HCT116 (cell line): ENCODE measurements around the gene ENPEP. TPM values are rescaled to one million over a fixed set of nuclear protein-coding genes. Genes with fewer than 3 reads are reported as not detected.

Source experiments
- ATAC-seq: fragments of 200-7000 bp; cut with Tn5 transposase; 2 replicates; pipeline ENCODE4 v1.9.1; 2020; ENCODE audit warnings: mild to moderate bottlenecking, moderate library complexity
- BruUV-seq: library from RNA; stranded (reverse); fragments of 400-500 nt; replicated peaks from 2 replicates; lab custom pipeline; 2021; lab: Mats Ljungman, UMichigan
- CTCF ChIA-PET: fragments of 300-600 bp; sonication (Branson Sonifier 250); formaldehyde crosslinking; loops from one replicate; lab custom pipeline; 2021; ENCODE audit warnings: antibody characterized with exemption; lab: Charles Lee
- POLR2A ChIA-PET: fragments of 300-600, 350-600 bp; sonication (Branson Sonifier 250); formaldehyde crosslinking; loops from one replicate; lab custom pipeline; 2021; ENCODE audit warnings: antibody characterized with exemption; lab: Charles Lee
- RAD21 ChIA-PET, 2 experiments: fragments of 300-600 bp; sonication (Branson Sonifier 250); formaldehyde crosslinking; loops; one replicate each; lab custom pipeline; 2023; ENCODE audit warnings: low total read pairs in 2 of 2; ENCODE audit not compliant: uncharacterized antibody in 2 of 2, unreplicated experiment in 2 of 2, low non-redundant PET in 1 of 2; lab: Charles Lee
- DNase-seq: peaks from one replicate; pipeline ENCODE4 v3.0.0-alpha.2; 2010; ENCODE audit warnings: low read depth, low spot score
- H2AFZ ChIP-seq: fragments of 200-600 bp; shearing (Covaris generic), sonication (generic); 2 replicates; pipeline ENCODE4 v1.6.1; 2017; ENCODE audit warnings: low read depth, mixed run types, mixed read lengths, antibody characterized with exemption, low read length; ENCODE audit not compliant: poor library complexity, severe bottlenecking
- H3K27ac ChIP-seq: 2 replicates; pipeline ENCODE4 v1.5.1; 2012; ENCODE audit warnings: low read depth, low read length
- H3K27me3 ChIP-seq: fragments of 200-600 bp; sonication (generic); 2 replicates; pipeline ENCODE4 v1.6.1; 2016; ENCODE audit warnings: mixed run types, low read length, mixed read lengths; ENCODE audit not compliant: insufficient read depth
- H3K36me3 ChIP-seq, 2 experiments: fragments of 200-500 bp in 1 of 2; fragments of 200-600 bp in 1 of 2; sonication (Bioruptor generic) in 1 of 2; sonication (generic) in 1 of 2; 2 replicates each; pipeline versions ENCODE4 v1.5.1 to v1.6.1; 2014 to 2016; ENCODE audit warnings: low read length in 2 of 2, inconsistent platforms in 1 of 2, mixed read lengths in 1 of 2, mixed run types in 1 of 2; ENCODE audit not compliant: insufficient read depth in 2 of 2, control insufficient read depth in 1 of 2
- H3K4me1 ChIP-seq, 2 experiments: fragments of 200-600 bp in 1 of 2; sonication (generic) in 1 of 2; 2 replicates each; pipeline versions ENCODE4 v1.5.1 to v1.6.1; 2012 to 2017; ENCODE audit warnings: low read length in 2 of 2, inconsistent platforms in 1 of 2, mild to moderate bottlenecking in 1 of 2, mixed read lengths in 1 of 2, mixed run types in 1 of 2, moderate library complexity in 1 of 2; ENCODE audit not compliant: insufficient read depth in 2 of 2, control insufficient read depth in 1 of 2
- H3K4me2 ChIP-seq: fragments of 200-600 bp; sonication (generic); 2 replicates; pipeline ENCODE4 v1.6.1; 2017; ENCODE audit warnings: mixed run types, low read length, mixed read lengths
- H3K4me3 ChIP-seq, 2 experiments: fragments of 200-600 bp in 1 of 2; sonication (generic) in 1 of 2; replicated peaks in 1 of 2; 2 replicates each; pipeline ENCODE4 v1.5.1; 2011 to 2016; ENCODE audit warnings: low read length in 2 of 2, control low read depth in 1 of 2, low read depth in 1 of 2, mild to moderate bottlenecking in 1 of 2, mixed read lengths in 1 of 2, mixed run types in 1 of 2
- H3K79me2 ChIP-seq: fragments of 200-600 bp; sonication (generic); 2 replicates; pipeline ENCODE4 v1.6.1; 2017; ENCODE audit warnings: mild to moderate bottlenecking, mixed run types, low read length, moderate library complexity, mixed read lengths; ENCODE audit not compliant: insufficient read depth
- H3K9ac ChIP-seq: fragments of 200-600 bp; sonication (generic); 2 replicates; pipeline ENCODE4 v1.6.1; 2016; ENCODE audit warnings: low read length, mixed read lengths
- H3K9me2 ChIP-seq: fragments of 200-600 bp; sonication (generic), shearing (Covaris generic); 2 replicates; pipeline ENCODE4 v1.6.1; 2017; ENCODE audit warnings: mixed run types, mild to moderate bottlenecking, moderate library complexity; ENCODE audit not compliant: insufficient read depth
- H3K9me3 ChIP-seq, 2 experiments: fragments of 200-500 bp in 1 of 2; fragments of 200-600 bp in 1 of 2; sonication (Bioruptor generic) in 1 of 2; sonication (generic) in 1 of 2; 2 replicates each; pipeline ENCODE4 v1.6.1; 2014 to 2017; ENCODE audit warnings: low read length in 2 of 2, mixed read lengths in 2 of 2, inconsistent platforms in 1 of 2, low read depth in 1 of 2, mild to moderate bottlenecking in 1 of 2, mixed run types in 1 of 2, moderate library complexity in 1 of 2; ENCODE audit not compliant: control insufficient read depth in 1 of 2, insufficient read depth in 1 of 2
- H4K20me1 ChIP-seq: fragments of 200-600 bp; sonication (generic), shearing (Covaris generic); 2 replicates; pipeline ENCODE4 v1.6.1; 2017; ENCODE audit warnings: mixed run types, mild to moderate bottlenecking, moderate library complexity; ENCODE audit not compliant: insufficient read depth
- CBX3 ChIP-seq: IDR thresholded peaks from 2 replicates; pipeline ENCODE4 v1.6.1; 2012; ENCODE audit warnings: low read depth
- CEBPB ChIP-seq: IDR thresholded peaks from 2 replicates; pipeline ENCODE4 v1.6.1; 2012; ENCODE audit warnings: low read depth
- CTCF ChIP-seq, 3 experiments: fragments of 200-600 bp in 1 of 3; sonication (generic) in 1 of 3; IDR thresholded peaks in 2 of 3; conservative IDR thresholded peaks in 1 of 3; 2 replicates each; pipeline ENCODE4 v1.5.1; 2012 to 2017; ENCODE audit warnings: low read depth in 2 of 3, low read length in 2 of 3, antibody characterized with exemption in 1 of 3, borderline replicate concordance in 1 of 3, control low read depth in 1 of 3, mild to moderate bottlenecking in 1 of 3, mixed read lengths in 1 of 3, mixed run types in 1 of 3, moderate library complexity in 1 of 3; ENCODE audit not compliant: insufficient read depth in 1 of 3
- EGR1 ChIP-seq: IDR thresholded peaks from 2 replicates; pipeline ENCODE4 v1.6.1; 2012; ENCODE audit warnings: low read depth
- ELF1 ChIP-seq: IDR thresholded peaks from 2 replicates; pipeline ENCODE4 v1.6.1; 2012; ENCODE audit warnings: low read depth, borderline replicate concordance
- FOSL1 ChIP-seq: IDR thresholded peaks from 2 replicates; pipeline ENCODE4 v1.6.1; 2012; ENCODE audit warnings: low read depth
- JUND ChIP-seq: IDR thresholded peaks from 2 replicates; pipeline ENCODE4 v1.6.1; 2012
- REST ChIP-seq: IDR thresholded peaks from 2 replicates; pipeline ENCODE4 v1.6.1; 2012; ENCODE audit warnings: low read depth
- SIN3A ChIP-seq: IDR thresholded peaks from 2 replicates; pipeline ENCODE4 v1.6.1; 2012; ENCODE audit warnings: low read depth
- SP1 ChIP-seq: IDR thresholded peaks from 2 replicates; pipeline ENCODE4 v1.6.1; 2012; ENCODE audit warnings: low read depth
- SRF ChIP-seq: IDR thresholded peaks from 2 replicates; pipeline ENCODE4 v1.6.1; 2012; ENCODE audit warnings: low read depth
- TCF7L2 ChIP-seq: IDR thresholded peaks from 2 replicates; pipeline ENCODE4 v1.7.0; 2011; ENCODE audit warnings: borderline replicate concordance, inconsistent platforms; ENCODE audit not compliant: insufficient read depth, insufficient read length; ENCODE audit errors: extremely low read depth
- YY1 ChIP-seq: IDR thresholded peaks from 2 replicates; pipeline ENCODE4 v1.6.1; 2011; ENCODE audit warnings: low read length, low read depth, moderate library complexity, mild to moderate bottlenecking; ENCODE audit not compliant: insufficient replicate concordance; ENCODE audit errors: extremely low read depth
- ZFX ChIP-seq: fragments of 450-650 bp; IDR thresholded peaks from 2 replicates; pipeline ENCODE4 v1.6.1; 2017
- intact Hi-C: fragments of 100-400 bp; cut with micrococcal nuclease; formaldehyde crosslinking; loops from 2 replicates; pipeline ENCODE4 v1.10.0; 2022
- total RNA-seq: library from RNA; stranded (reverse); gene quantifications from one replicate; pipeline ENCODE4 v1.2.1, GENCODE V29; 2021; ENCODE audit not compliant: unreplicated experiment
- TF ChIP-seq, protein P1 (sequence below): IDR thresholded peaks from 2 replicates; pipeline ENCODE4 v1.6.1; 2011; ENCODE audit warnings: mild to moderate bottlenecking, low read length, moderate library complexity; ENCODE audit not compliant: insufficient replicate concordance; ENCODE audit errors: extremely low read depth
- TF ChIP-seq, protein P2 (sequence below): IDR thresholded peaks from 2 replicates; pipeline ENCODE4 v1.6.1; 2012

Gene ENPEP
- total RNA-seq, 1 experiment from 2014 or later: 4.5 TPM

- no peak overlapping the region for H3K27ac ChIP-seq
- ATAC-seq (no peak), DNase-seq (no peak)
- RAD21 ChIA-PET: no interaction called here
- intact Hi-C loops: no loop called here
- H3K79me2 ChIP-seq: no peaks in the 10 kb centered on the region
- H3K4me2 ChIP-seq: no peak overlapping the region
- no peak overlapping the region for H2AFZ ChIP-seq
- CTCF ChIA-PET: interaction anchor here (1.2 kb wide), 1 partner anchor 159 kb away, joined by 4 read pairs; no protein-coding TSS in a partner anchor
- BruUV-seq: no TSS peak
- no peaks in the 10 kb centered on the region for H3K27me3 ChIP-seq
- H4K20me1 ChIP-seq: no peaks in the 10 kb centered on the region
- H3K4me1 ChIP-seq: no peaks in the 10 kb centered on the region
- H3K9me2 ChIP-seq: no peaks in the 10 kb centered on the region
- no peaks in the 10 kb centered on the region for H3K9me3 ChIP-seq
- no peak for TF ChIP-seq CEBPB
- TF ChIP-seq EGR1: no peak
- TF ChIP-seq REST: no peak
- no peak for TF ChIP-seq YY1
- no peak for TF ChIP-seq SP1
- TF ChIP-seq CBX3: no peak
- no peak for TF ChIP-seq SIN3A
- TF ChIP-seq, protein P1, sequence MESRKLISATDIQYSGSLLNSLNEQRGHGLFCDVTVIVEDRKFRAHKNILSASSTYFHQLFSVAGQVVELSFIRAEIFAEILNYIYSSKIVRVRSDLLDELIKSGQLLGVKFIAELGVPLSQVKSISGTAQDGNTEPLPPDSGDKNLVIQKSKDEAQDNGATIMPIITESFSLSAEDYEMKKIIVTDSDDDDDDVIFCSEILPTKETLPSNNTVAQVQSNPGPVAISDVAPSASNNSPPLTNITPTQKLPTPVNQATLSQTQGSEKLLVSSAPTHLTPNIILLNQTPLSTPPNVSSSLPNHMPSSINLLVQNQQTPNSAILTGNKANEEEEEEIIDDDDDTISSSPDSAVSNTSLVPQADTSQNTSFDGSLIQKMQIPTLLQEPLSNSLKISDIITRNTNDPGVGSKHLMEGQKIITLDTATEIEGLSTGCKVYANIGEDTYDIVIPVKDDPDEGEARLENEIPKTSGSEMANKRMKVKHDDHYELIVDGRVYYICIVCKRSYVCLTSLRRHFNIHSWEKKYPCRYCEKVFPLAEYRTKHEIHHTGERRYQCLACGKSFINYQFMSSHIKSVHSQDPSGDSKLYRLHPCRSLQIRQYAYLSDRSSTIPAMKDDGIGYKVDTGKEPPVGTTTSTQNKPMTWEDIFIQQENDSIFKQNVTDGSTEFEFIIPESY: no peak
- no peak for TF ChIP-seq CTCF (IDR thresholded peaks at IDR 0.05 in 2 of 3, conservative IDR thresholded peaks at IDR 0.05 in 1 of 3; ENCODE audit: borderline replicate concordance in 1 of 3, insufficient read depth in 1 of 3, low read depth in 2 of 3, low read length in 2 of 3)
- TF ChIP-seq FOSL1: no peak
- no peak for TF ChIP-seq TCF7L2
- TF ChIP-seq SRF: no peak
- no peak for TF ChIP-seq JUND
- TF ChIP-seq, protein P2, sequence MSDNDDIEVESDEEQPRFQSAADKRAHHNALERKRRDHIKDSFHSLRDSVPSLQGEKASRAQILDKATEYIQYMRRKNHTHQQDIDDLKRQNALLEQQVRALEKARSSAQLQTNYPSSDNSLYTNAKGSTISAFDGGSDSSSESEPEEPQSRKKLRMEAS: no peak
- no peak for TF ChIP-seq ELF1
- TF ChIP-seq ZFX: no peak
- H3K9ac ChIP-seq: no peak overlapping the region
- H3K4me3 ChIP-seq: no peak overlapping the region
- no peaks in the 10 kb centered on the region for H3K36me3 ChIP-seq
- POLR2A ChIA-PET: no interaction called here
These were observed 27.5 kb downstream of the ENPEP start for GRCh38 chr4:110503270-110504083.
